Jurkat, Clone E6-1 (cell line): ENCODE results near the gene PDLIM1.
A peak's percentile ranks its signal among the peaks of the same experiment; 100 is the strongest.
"Not testable (repeated sequence)": the region's sequence is repeated elsewhere in the genome, so short reads cannot be mapped to it uniquely, and the experiment has no call there.

Source experiments
- DNase-seq: peaks from one replicate; pipeline ENCODE4 v3.0.0-alpha.2; 2011; ENCODE audit warnings: low read depth, low spot score
- H3K4me3 ChIP-seq: 2 replicates; pipeline ENCODE4 v1.5.1; 2011; ENCODE audit warnings: mild to moderate bottlenecking, low read length, control low read depth, moderate library complexity

PDLIM1 gene

DNA sequence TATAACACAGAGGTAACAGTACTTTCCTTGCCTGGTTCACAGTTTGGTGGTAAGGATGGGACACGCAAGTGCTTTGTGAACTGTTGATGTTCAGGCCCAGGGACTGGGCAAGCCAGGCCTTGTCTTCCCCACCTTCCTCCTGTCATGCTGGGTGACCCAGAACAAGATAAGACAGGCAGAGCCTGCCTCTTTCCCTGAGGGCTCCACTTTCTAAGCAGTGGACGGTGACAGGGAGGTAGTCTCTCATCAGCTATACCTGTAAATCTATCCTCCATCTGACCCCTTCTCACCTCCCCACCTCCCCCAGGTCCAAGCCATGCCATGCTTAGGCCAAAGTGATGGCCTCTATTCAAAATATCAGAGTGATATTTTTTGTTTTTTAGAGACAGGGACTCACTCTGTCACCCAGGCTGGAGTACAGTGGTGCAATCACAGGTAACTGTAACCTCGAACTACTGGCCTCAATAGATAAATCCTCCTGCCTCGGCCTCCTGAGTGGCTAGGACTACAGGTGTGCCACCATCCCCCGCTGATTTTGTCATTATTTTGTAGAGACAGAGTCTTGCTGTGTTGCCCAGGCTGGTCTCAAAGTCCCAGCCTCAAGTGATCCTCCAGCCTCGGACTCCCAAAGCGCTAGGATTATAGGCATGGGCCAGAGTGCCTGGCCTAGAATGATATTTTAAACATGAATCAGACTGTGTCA lies 42.8 kb downstream of the PDLIM1 start:
- H3K4me3 ChIP-seq: no peak overlapping the region
- DNase-seq: no peak

DNA sequence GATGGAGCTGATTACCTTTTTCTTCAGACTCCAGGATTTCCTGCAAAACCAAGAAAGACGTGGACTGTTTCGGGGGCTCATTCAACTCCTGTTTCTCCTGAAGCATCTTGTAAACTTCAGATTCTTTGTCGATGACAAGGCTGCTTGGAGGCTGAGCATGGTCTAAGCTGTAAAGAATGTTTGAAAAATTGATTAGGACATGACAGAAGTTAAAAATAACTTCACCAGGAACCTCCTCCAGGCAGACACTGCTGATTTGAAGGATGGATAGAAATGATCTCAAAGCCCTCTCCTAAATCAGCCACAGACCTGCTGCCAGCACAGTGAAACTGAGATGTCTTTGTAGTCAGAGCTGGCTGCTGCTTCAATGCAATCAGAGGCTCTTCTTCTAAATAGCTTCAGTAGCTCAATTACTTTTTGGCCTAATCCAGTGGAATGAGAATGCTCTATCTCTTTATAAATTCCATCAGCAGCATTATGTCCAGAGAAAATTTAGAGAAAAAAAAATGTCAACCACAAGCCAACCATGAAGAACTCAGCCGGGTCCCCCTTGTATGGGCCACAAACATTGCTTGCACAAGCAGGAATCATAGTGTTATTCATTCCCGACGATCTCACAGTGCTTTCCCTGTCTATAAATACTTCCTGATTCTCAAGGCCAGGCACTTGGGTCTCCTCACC lies 43.5 kb downstream of the PDLIM1 start:
- DNase-seq: no peak
- no peak overlapping the region for H3K4me3 ChIP-seq

DNA sequence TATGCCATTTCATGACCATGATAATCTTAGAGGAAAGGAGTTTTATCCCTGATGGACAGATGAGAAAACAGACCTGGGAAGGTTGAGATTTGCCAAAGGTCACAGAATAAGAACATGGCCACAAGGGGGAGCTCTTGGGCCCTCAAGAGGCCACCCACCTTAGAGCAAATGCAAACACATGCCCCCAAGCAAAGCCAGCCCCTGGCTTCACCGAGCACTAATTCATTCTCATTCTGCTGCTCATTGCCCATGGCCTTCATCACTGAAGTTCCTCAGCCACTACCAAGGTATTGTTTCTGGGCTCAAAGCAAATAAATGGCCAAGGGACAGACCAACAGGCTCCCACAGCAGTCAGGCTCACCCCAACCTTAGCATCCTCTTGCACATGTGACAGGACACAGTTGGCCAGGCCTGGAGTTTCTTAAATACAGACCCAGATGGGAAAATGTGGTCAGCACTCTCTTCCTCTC lies 44.2 kb downstream of the PDLIM1 start:
- H3K4me3 ChIP-seq: no peak overlapping the region
- peak; percentile 71 for DNase-seq

DNA sequence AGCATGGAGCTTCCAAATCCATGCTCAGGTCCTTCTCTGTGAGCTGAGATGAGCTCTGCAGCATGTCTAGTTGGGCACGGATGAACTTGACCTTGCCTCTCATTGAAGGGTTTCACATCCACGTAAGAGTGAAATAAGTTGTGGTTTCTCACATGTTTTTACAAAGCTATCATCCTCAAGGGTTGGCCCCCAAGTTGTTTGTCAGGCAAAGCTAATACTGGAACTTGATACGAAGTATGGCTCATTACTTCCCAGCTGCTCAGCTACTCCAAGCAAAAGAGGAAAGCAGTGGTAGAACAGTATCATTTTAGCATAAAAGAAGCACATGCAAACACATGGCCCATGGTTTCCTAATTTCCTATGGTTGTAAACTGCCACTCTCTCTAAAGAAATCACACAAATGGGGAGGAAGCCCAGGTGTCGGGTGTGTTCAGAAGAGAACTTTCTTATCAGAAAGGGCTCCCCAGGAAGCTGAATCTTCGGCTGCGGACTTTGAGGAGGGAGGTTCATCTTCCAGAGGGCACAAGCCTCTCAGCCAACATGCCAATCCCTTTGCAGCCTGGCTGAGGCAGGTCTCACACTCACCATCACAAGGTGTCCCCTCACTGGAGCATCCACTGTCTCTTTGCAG lies 45.3 kb downstream of the PDLIM1 start:
- DNase-seq: peak; percentile 36
- H3K4me3 ChIP-seq: no peak overlapping the region

DNA sequence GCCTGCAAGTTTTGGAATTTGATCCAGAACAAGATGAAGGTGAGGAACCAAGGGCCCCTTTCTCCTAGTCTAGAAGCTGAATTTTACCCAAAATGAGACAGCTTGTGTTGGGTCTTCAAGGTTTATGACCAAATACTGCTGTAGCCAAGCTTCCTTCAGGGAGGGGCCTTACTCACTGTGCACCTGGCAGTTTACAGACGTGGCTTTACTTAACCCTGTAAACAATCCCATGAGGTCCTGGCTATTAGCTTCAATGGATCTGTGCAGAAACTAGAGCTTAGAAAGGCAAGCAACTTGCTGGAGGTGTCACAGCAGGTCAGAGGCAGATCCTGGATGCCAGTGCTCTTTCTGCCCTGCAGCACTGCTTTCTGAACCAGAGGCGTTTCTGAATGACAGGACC lies 46.7 kb downstream of the PDLIM1 start:
- DNase-seq: no peak

DNA sequence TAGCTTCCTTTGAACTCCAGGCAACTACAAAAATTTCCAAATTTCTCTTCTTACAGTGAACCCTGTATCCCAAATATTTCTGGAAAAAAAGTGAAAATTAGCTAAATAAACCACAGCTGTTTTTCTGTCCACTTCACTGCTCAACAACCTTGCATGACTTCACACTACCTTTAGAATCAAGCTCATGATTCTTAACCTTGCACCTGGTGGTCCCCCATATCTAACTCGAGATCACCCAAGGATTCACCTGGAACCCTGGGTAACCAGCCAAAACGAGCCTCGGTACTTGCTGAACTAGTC lies 47.5 kb downstream of the PDLIM1 start:
- no peak for DNase-seq
- no peak overlapping the region for H3K4me3 ChIP-seq

More for the DNA sequence above, 46.7 kb downstream of the PDLIM1 start:
- no peak overlapping the region for H3K4me3 ChIP-seq

DNA sequence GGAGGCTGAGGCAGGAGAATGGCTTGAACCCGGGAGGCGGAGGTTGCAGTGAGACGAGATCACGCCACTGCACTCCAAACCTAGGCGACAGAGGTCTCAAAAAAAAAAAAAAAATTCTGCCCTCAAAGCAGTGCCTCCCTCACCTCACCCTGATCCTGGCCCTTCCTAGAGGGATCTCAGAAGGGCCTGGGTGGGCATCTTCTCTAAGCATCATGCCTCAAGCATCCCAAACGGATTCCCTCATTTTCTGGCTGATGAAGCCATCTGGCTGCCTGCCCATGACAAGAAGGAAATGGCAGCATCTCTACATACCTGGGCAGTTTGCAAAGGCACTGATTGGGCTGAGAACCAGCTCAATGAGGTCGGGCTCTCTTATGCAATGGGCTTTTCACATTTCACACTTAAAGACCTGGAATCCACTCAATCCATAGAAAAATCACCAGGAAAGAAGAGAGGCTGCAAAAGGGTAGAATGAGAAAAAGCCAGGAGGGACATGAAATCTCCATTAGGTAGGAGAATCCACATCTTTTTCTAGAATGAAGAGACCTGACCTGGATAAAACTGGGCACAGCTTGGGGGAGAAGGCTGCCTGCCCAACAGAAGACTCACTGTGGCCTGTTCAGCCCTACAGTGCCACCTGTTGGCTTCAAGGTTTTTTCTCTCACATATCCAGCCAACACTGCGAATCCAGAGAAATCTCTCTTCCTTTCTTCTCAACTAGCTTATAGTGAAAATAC lies 48.1 kb downstream of the PDLIM1 start:
- DNase-seq: no peak
- H3K4me3 ChIP-seq: no peak overlapping the region

DNA sequence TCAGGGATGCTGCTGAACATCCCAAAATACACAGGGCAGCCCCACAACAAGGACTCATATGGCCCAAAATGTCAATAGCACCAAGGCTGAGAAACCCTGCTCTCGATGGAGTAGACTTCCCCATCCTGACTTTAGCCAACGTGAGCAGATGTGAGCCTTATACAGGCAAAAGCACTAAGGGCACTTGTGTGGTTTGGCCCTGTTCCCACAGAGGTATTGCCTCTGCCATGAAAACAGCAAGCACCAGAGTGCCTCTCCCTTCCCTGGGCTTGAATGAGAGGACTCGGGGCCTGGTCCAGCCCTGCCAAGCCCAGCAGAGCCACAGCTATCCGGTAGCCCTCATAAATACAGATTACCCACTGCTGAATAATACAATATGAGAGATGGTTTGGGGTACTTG lies 49.3 kb downstream of the PDLIM1 start:
- H3K4me3 ChIP-seq: no peak overlapping the region
- DNase-seq: no peak

DNA sequence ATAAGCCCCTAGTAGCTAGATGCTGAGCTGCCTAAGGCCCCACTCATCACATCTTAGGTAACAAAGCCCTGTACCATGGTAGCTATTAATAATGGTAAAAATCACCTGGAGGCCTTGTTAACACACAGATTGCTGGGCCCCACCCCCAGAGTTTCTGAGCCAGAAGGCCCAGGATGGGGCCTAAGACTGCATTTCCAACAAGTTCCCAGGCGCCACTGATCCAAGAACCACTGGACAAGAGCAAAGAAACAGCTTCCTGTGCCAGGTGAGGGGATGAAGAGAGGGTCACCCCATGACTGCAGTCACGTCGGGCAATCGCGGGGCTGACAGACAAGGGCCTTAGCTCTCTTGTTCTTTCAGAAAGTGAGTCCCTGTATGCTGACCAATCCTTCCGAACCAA lies 50.0 kb downstream of the PDLIM1 start:
- DNase-seq: no peak
- H3K4me3 ChIP-seq: no peak overlapping the region

DNA sequence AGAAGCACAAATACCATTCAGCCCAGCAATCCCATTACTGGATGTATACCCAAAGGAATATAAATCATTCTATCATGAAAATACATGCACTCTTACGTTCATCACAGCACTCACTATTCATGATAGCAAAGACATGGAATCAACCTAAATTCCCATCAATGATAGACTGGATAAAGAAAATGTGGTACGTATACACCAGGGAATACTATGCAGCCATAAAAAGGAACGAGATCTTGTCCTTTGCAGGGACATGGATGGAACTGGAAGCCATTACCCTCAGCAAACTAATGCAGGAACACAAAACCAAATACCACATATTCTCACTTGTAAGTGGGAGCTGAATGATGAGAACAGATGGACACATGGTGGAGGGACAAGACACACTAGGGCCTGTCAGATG lies 50.7 kb downstream of the PDLIM1 start:
- not testable (repeated sequence) for DNase-seq, H3K4me3 ChIP-seq

DNA sequence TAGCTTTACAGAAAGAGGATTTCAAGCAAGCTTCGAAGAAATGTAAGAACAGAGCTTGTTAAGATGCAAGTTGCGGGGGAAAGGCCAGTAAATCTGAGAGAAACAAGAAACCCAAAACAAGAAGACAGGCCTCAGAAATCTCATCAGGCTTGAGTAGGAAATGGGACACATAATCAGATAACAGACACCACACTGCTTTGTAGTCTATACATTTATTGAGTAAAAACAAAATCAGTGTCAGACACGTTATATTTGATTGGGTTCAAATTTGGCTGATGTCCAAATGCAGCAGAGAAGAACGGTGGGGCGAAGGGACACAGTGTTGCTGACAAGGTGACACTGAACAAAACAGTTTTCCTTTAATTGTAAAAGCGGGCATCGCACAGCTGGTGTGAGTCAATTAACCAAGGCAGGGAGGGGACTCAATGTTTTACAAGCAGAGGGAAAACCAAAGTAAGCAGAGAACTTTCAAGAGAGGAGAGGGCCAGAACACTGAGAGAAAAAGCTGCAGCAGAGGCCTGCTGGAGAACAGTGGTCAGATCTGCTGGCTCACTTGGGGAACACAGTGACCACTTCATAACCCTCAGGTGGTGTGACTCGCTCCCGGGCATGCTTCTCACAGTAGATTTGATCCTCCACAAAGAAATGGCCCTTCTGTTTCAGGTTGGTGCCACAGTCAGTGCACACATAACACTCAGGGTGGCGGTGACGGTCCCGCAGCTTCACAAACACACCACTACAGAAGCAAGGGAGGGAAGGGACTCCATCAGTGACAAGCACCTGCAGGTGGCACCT lies 53.2 kb downstream of the PDLIM1 start:
- DNase-seq: no peak
- no peak overlapping the region for H3K4me3 ChIP-seq

DNA sequence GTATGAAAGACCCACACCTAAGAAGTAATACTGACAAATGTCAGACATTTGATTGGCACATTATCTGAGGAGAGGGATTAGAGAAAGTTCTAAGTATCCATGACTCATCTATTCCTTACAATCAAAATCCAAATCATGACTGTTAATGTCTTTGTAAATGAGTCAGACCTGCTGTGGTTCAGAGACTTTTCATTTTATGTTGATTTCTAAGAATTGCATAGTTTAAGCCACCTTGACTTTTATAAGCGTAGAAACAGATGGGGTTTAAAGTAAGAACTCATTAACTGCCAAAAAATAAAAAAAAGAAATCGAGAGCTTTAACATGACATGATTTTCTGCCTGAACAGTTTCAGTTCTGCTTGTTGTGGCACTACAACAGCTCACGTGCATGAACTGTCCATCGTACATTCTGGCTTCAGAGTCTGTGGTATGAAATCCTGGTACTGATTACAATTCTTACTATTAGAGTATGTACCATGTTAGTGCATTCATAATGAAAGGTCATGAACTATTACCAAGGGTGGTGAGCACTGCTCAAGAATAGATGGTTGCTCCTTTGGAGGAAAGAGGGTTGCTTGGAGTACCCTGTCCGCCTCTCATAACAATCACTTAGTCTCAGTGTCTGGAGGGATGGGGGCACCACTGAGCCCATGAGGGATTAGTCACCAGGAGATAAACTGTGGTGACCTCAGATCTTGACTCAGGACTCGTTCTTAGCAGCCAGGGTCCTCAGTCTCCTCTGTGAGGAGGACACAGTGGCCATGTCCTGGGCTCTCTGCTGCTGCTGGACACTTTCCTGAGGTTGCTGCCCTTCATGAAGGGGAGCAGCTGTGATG lies 54.5 kb downstream of the PDLIM1 start:
- DNase-seq: no peak
- H3K4me3 ChIP-seq: no peak overlapping the region

DNA sequence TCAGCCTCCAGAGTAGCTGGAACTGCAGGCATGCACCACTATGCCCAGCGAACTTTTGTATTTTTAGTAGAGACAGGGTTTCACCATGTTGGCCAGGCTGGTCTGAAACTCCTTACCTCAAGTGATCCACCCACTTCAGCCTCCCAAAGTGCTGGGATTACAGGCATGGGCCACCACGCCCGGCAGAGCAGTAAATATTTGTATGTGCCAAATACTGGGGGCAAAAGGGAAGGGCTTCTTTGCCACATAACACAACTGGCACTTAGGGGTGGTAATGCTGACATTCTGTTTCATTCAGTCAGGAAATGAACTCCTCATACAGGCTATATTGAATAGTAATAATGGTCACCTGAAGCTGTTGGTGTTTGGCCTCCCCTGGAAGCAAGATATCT lies 55.1 kb downstream of the PDLIM1 start:
- H3K4me3 ChIP-seq: no peak overlapping the region

DNA sequence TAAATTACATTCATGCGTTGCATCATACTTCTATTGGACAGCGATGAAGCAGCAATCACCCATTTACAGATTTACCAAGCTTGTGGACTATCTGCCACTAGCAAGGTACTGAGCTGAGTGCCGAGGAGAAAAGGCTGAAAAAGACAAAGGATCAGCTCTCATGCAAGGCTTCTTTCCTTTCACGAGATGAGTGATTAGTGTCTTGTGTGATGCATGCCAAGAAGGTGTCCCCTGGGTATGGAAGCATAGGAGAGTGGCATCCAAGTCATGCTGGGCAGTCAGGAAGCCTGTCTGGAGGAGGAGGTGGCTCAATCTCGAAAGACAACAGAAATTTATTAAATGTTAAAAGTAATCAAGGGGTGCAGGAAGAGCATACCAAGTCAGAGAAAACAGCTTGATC lies 55.9 kb downstream of the PDLIM1 start:
- H3K4me3 ChIP-seq: no peak overlapping the region
- no peak for DNase-seq

More for the DNA sequence above, 55.1 kb downstream of the PDLIM1 start:
- no peak for DNase-seq

DNA sequence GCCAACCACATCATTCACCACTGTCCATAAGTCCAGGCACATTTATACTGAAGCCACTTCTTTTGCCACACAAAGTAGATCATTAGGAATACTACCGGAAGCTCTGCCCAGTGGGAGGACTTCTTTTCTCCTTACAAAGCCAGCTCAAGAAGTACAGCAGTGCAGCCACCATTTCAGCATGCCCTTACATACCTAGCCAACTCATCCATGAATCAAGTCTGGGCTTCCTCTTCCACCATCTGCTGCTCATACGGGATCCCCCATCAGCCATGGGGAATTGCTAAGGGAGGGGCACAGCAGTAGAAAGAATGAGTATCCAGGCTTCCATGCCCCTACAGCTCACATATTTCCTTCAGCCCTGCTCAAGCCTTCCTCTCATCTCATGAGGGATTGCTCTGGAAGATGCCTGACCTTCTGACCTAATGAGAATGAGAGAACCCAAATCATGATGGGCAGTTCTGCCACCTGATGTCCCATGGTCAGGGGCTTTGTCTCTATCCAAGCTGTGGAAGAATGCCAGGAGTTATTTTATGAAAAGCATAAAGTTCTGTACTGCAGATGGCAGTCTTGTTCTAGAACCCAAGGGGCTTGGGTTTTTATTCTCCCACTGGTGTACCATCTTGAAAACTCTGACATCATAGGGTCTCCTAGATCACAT lies 57.3 kb downstream of the PDLIM1 start:
- DNase-seq: no peak
- H3K4me3 ChIP-seq: no peak overlapping the region

DNA sequence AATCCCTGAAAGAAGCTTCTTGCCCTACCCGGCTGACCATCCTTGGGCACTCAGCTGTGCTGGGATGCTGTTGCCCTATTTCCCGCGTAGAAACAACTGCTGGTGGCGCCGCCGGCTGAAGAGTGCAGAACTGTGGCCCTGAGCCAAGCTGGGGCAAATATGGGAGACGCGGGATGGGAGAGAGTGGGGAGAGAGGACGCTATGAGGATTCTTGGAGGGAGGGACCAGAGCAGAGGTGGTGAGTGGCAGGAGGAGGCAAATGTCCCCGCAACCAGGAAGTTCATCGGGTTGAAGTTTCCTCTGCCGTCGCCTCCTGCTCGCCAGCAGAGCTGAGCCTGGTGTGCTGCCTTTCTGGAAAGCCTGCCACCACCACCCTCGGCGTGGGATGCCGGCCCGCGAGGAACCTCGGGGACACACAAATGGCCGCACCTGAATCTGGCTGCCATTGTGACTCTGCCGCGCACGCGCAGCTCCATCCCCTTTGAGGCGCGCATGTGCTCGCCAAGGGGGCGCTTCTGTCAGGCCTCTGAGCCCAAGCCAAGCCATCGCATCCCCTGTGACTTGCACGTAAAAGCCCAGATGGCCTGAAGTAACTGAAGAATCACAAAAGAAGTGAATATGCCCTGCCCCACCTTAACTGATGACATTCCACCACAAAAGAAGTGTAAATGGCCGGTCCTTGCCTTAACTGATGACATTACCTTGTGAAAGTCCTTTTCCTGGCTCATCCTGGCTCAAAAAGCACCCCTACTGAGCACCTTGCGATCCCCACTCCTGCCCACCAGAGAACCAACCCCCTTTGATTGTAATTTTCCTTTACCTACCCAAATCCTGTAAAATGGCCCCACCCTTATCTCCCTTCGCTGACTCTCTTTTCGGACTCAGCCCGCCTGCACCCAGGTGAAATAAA lies 59.9 kb downstream of the PDLIM1 start:
- not testable (repeated sequence) for H3K4me3 ChIP-seq, DNase-seq
